ENCODE measurements around the gene MED13. TPM values are rescaled to one million over a fixed set of nuclear protein-coding genes. Genes with fewer than 3 reads are reported as not detected.

The MED13 gene
- total and polyA plus RNA-seq, 7 donors, result 9.0 to 60.7 (median 46.0) TPM

DNA sequence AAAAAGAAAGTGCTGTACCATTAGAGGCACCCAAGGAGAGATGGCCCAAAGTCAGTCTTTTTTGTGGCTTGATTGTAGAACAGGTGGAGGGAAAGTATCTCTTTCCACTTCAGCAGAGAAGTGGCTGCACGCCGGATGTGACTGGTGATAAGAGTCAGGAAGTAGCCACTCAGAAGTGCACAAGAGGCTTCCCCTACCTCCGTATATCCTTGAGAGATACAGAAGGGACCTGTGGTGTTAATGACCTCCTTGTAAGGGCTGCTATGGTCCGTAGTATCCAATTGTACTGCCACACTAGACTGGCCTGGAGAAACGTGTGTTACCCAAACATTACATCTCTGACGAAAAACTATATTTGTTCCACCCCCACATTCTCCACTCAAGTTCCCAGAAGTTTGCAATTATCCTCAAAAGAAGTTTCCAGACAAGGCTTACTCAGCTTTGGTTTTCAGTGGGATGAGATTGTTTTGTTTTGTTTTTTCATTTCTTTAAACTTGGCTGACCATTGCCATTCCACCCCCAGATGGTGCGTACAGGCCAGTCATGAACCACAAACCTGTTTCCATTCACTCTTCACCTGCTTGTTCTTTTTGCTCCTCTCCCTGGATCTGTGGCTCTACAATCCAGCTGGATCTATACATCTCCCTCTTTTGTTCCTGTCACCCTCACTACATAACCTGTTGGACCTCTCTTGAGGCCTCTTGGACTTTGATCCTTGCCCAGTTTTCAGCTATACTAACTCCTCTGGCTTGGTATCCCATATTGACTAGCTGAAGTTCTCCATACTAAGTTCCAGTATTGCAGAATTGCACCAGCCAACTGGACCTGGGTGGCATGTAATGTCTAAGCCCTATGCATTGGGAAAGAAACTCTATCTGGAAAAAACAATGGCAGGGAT, 20.7 kb upstream of the MED13 start:
- Histone ChIP-seq H3K27ac (no peak overlapping the region), H3K4me1 (no peaks in the 10 kb centered on the region), H3K9me3 (no peaks in the 10 kb centered on the region), H3K27me3 (no peaks in the 10 kb centered on the region), H3K4me3 (no peak overlapping the region), H3K36me3 (no peaks in the 10 kb centered on the region)
- TF ChIP-seq POLR2A (IDR thresholded peaks at IDR 0.05) (no peak), CTCF (IDR thresholded peaks at IDR 0.05) (no peak), POLR2AphosphoS5 (IDR thresholded peaks at IDR 0.05) (no peak), EP300 (IDR thresholded peaks at IDR 0.05) (no peak)
- intact Hi-C loops (cut with DNase I), result no loop called here
- DNase-seq, result no peak
- 69 to 86% methylated on average over 7 of the region's 7 CpGs for WGBS, 2 donors

- Histone ChIP-seq H3K9me3 (no peaks in the 10 kb centered on the region), H3K27me3 (no peaks in the 10 kb centered on the region), H3K27ac (no peak overlapping the region), H3K36me3 (no peaks in the 10 kb centered on the region), H3K4me3 (no peak overlapping the region), H3K4me1 (no peaks in the 10 kb centered on the region)
- intact Hi-C loops (cut with DNase I), result no loop called here
- no peak for DNase-seq
- TF ChIP-seq CTCF (IDR thresholded peaks at IDR 0.05), result no peak
- no peak for TF ChIP-seq POLR2AphosphoS5 (IDR thresholded peaks at IDR 0.05)
- TF ChIP-seq POLR2A (IDR thresholded peaks at IDR 0.05), result no peak
- no peak for TF ChIP-seq EP300 (IDR thresholded peaks at IDR 0.05)
- 70 to 86% methylated on average over 3 of the region's 3 CpGs for WGBS, 2 donors
These were observed 19.5 kb upstream of the MED13 start for GRCh38 chr17:62084585-62084984.

- Histone ChIP-seq H3K27ac (no peak overlapping the region), H3K36me3 (no peaks in the 10 kb centered on the region), H3K4me1 (no peaks in the 10 kb centered on the region), H3K27me3 (no peaks in the 10 kb centered on the region), H3K9me3 (no peaks in the 10 kb centered on the region), H3K4me3 (no peak overlapping the region)
- TF ChIP-seq CTCF (IDR thresholded peaks at IDR 0.05) (no peak), POLR2AphosphoS5 (IDR thresholded peaks at IDR 0.05) (no peak), POLR2A (IDR thresholded peaks at IDR 0.05) (no peak), EP300 (IDR thresholded peaks at IDR 0.05) (no peak)
- DNase-seq, result no peak
- intact Hi-C loops (cut with DNase I), result no loop called here
- 98% methylated on average over 3 of the region's 3 CpGs for WGBS, 2 donors
These were observed 18.6 kb upstream of the MED13 start for GRCh38 chr17:62083651-62084050.

DNA sequence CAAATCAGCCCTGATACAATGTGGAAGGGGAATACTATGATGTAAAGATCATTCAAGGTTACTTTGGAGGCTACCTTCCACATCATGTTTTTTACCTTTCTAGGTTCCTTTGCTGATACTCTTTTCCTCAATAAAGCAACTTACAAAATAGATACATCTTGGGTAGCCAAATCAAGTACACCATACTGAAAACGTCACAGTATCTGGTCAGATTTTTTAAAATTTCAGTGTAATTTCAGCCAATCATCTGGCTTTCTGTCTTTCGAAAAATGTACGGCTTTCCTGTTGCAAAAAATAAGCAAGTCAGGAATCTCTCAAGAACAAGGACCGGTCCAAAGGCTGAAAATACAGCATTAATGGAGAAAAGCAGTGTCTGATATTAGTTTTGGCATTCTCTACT, 15.6 kb upstream of the MED13 start:
- no peak overlapping the region for H3K27ac ChIP-seq
- no peaks in the 10 kb centered on the region for H3K9me3 ChIP-seq
- H3K4me3 ChIP-seq, result no peak overlapping the region
- WGBS, 2 donors, result 93% methylated on average over 4 of the region's 4 CpGs
- no peaks in the 10 kb centered on the region for H3K36me3 ChIP-seq
- no peaks in the 10 kb centered on the region for H3K27me3 ChIP-seq
- TF ChIP-seq CTCF (IDR thresholded peaks at IDR 0.05), result no peak
- no peak for TF ChIP-seq POLR2AphosphoS5 (IDR thresholded peaks at IDR 0.05)
- TF ChIP-seq POLR2A (IDR thresholded peaks at IDR 0.05), result no peak
- no peak for TF ChIP-seq EP300 (IDR thresholded peaks at IDR 0.05)
- H3K4me1 ChIP-seq, result no peaks in the 10 kb centered on the region
- no peak for DNase-seq
- intact Hi-C loops (cut with DNase I), result no loop called here

Data from sigmoid colon (tissue), 7 donors.